H1 (cell line): Measurements from ENCODE around the gene DOCK1. TPM values are rescaled to one million over a fixed set of nuclear protein-coding genes. Genes with fewer than 3 reads are reported as not detected.

Experiments
- CTCF ChIA-PET: fragments of 300-600 bp; sonication (Branson Sonifier 250); formaldehyde crosslinking; loops from one replicate; lab custom pipeline; 2021; ENCODE audit not compliant: partially characterized antibody; lab: Charles Lee
- POLR2A ChIA-PET: fragments of 300-600 bp; sonication (Branson Sonifier 250); formaldehyde crosslinking; loops from one replicate; lab custom pipeline; 2021; ENCODE audit warnings: inconsistent platforms; ENCODE audit not compliant: partially characterized antibody; lab: Charles Lee
- DNase-seq, 2 experiments: peaks; one replicate each; pipeline versions ENCODE4 v3.0.0 to v3.0.0-alpha.2; 2010 to 2022; ENCODE audit warnings: low spot score in 2 of 2, low read depth in 1 of 2, mixed read lengths in 1 of 2
- FAIRE-seq: peaks from 2 replicates; lab custom pipeline; 2011; peaks lifted over from hg19 to GRCh38; lab: Jason Lieb, UNC
- H2AFZ ChIP-seq: 2 replicates; pipeline ENCODE4 v1.8.1; 2012; ENCODE audit warnings: low read length, inconsistent platforms
- H2AK5ac ChIP-seq: 2 replicates; pipeline ENCODE4 v1.6.1; 2013; ENCODE audit warnings: low read depth, low read length
- H2BK120ac ChIP-seq: replicated peaks from 2 replicates; pipeline ENCODE3; 2013; ENCODE audit warnings: low read depth, low read length, inconsistent platforms
- H2BK12ac ChIP-seq: 2 replicates; pipeline ENCODE4 v1.6.1; 2013; ENCODE audit warnings: low read depth, low read length
- H2BK15ac ChIP-seq: 2 replicates; pipeline ENCODE4 v1.6.1; 2013; ENCODE audit warnings: low read length
- H2BK20ac ChIP-seq: 2 replicates; pipeline ENCODE4 v1.6.1; 2013; ENCODE audit warnings: low read length
- H2BK5ac ChIP-seq: 2 replicates; pipeline ENCODE4 v1.6.1; 2013; ENCODE audit warnings: low read depth, low read length
- H3K14ac ChIP-seq: 2 replicates; pipeline ENCODE4 v1.6.1; 2013; ENCODE audit warnings: inconsistent platforms; ENCODE audit not compliant: insufficient read length
- H3K18ac ChIP-seq: 2 replicates; pipeline ENCODE4 v1.6.1; 2013; ENCODE audit warnings: low read length; ENCODE audit errors: extremely low read depth
- H3K23ac ChIP-seq: 2 replicates; pipeline ENCODE4 v1.6.1; 2013; ENCODE audit warnings: inconsistent platforms; ENCODE audit not compliant: insufficient read length
- H3K23me2 ChIP-seq: 2 replicates; pipeline ENCODE4 v1.6.1; 2013; ENCODE audit warnings: low read depth, low read length
- H3K27ac ChIP-seq: 2 replicates; pipeline ENCODE4 v1.6.1; 2011; ENCODE audit warnings: low read depth, low read length, inconsistent platforms
- H3K27me3 ChIP-seq, 4 experiments: replicated peaks in 1 of 4; 1 replicate in 1 of 4; 2 replicates in 3 of 4; pipeline versions ENCODE4 v1.6.1 to v1.8.1; 2011 to 2013; ENCODE audit warnings: low read length in 3 of 4, mild to moderate bottlenecking in 3 of 4, inconsistent platforms in 2 of 4, mixed read lengths in 2 of 4, moderate library complexity in 1 of 4; ENCODE audit not compliant: control insufficient read depth in 3 of 4, insufficient read depth in 3 of 4; ENCODE audit errors: extremely low read depth in 1 of 4
- H3K36me3 ChIP-seq, 4 experiments: 2 replicates each; pipeline versions ENCODE4 v1.6.1 to v1.8.1; 2011 to 2013; ENCODE audit warnings: mild to moderate bottlenecking in 4 of 4, low read length in 3 of 4, moderate library complexity in 2 of 4, control low read depth in 1 of 4, inconsistent platforms in 1 of 4; ENCODE audit not compliant: insufficient read depth in 4 of 4, control insufficient read depth in 2 of 4
- H3K4ac ChIP-seq: replicated peaks from 2 replicates; pipeline ENCODE3; 2013; ENCODE audit warnings: low read length, low read depth, mixed read lengths, inconsistent platforms; ENCODE audit not compliant: insufficient read length
- H3K4me1 ChIP-seq, 4 experiments: replicated peaks in 1 of 4; 1 replicate in 1 of 4; 2 replicates in 3 of 4; pipeline versions ENCODE4 v1.6.1 to v1.8.1; 2011 to 2013; ENCODE audit warnings: low read length in 3 of 4, inconsistent platforms in 2 of 4, mixed read lengths in 1 of 4; ENCODE audit not compliant: insufficient read depth in 4 of 4, control insufficient read depth in 3 of 4
- H3K4me2 ChIP-seq, 2 experiments: 2 replicates each; pipeline versions ENCODE4 v1.6.1 to v1.8.1; 2011 to 2013; ENCODE audit warnings: low read depth in 2 of 2, low read length in 2 of 2, control low read depth in 1 of 2, inconsistent platforms in 1 of 2, mild to moderate bottlenecking in 1 of 2; ENCODE audit not compliant: insufficient read depth in 1 of 2
- H3K4me3 ChIP-seq, 4 experiments: fragments of 200-600, 300-600 bp in 1 of 4; sonication (generic), shearing (Covaris generic), sonication (Bioruptor Twin) in 1 of 4; 2 replicates each; pipeline versions ENCODE4 v1.5.1 to v1.8.1; 2011 to 2016; ENCODE audit warnings: low read length in 4 of 4, low read depth in 3 of 4, control low read depth in 2 of 4, inconsistent platforms in 2 of 4, mild to moderate bottlenecking in 2 of 4, mixed read lengths in 1 of 4, moderate library complexity in 1 of 4; ENCODE audit not compliant: insufficient read depth in 2 of 4; ENCODE audit errors: extremely low read depth in 1 of 4
- H3K56ac ChIP-seq: replicated peaks from 2 replicates; pipeline ENCODE3; 2013; ENCODE audit warnings: low read depth, mild to moderate bottlenecking, mixed read lengths, low read length, inconsistent platforms; ENCODE audit not compliant: insufficient read length
- H3K79me1 ChIP-seq: 2 replicates; pipeline ENCODE4 v1.6.1; 2013; ENCODE audit warnings: low read depth, low read length, control low read depth
- H3K79me2 ChIP-seq, 2 experiments: 2 replicates each; pipeline versions ENCODE4 v1.6.1 to v1.8.1; 2012 to 2013; ENCODE audit warnings: low read length in 2 of 2, mild to moderate bottlenecking in 2 of 2, inconsistent platforms in 1 of 2; ENCODE audit not compliant: insufficient read depth in 2 of 2, control insufficient read depth in 1 of 2
- H3K9ac ChIP-seq, 4 experiments: replicated peaks in 1 of 4; 1 replicate in 1 of 4; 2 replicates in 3 of 4; pipeline versions ENCODE4 v1.6.1 to v1.8.1; 2011 to 2013; ENCODE audit warnings: low read depth in 3 of 4, low read length in 3 of 4, control low read depth in 2 of 4, mild to moderate bottlenecking in 2 of 4, moderate library complexity in 2 of 4, inconsistent platforms in 1 of 4; ENCODE audit errors: extremely low read depth in 1 of 4
- H3K9me3 ChIP-seq, 2 experiments: 2 replicates each; pipeline versions ENCODE4 v1.6.1 to v1.8.1; 2012 to 2013; ENCODE audit warnings: mild to moderate bottlenecking in 2 of 2, moderate library complexity in 2 of 2, control low read depth in 1 of 2, inconsistent platforms in 1 of 2, low read depth in 1 of 2, low read length in 1 of 2, mixed read lengths in 1 of 2; ENCODE audit not compliant: insufficient read depth in 2 of 2
- H4K20me1 ChIP-seq, 2 experiments: replicated peaks in 1 of 2; 2 replicates each; pipeline versions ENCODE3 to v1.8.1; 2011 to 2013; ENCODE audit warnings: inconsistent platforms in 2 of 2, low read length in 2 of 2, mild to moderate bottlenecking in 1 of 2; ENCODE audit not compliant: insufficient read depth in 2 of 2, control insufficient read depth in 1 of 2
- H4K5ac ChIP-seq: 2 replicates; pipeline ENCODE4 v1.6.1; 2013; ENCODE audit warnings: low read length, low read depth, mixed read lengths, inconsistent platforms; ENCODE audit not compliant: insufficient read length
- H4K8ac ChIP-seq: 2 replicates; pipeline ENCODE4 v1.8.0; 2013; ENCODE audit warnings: mild to moderate bottlenecking, moderate library complexity, low read length, inconsistent platforms; ENCODE audit not compliant: insufficient read depth; ENCODE audit errors: extremely low read depth
- H4K91ac ChIP-seq: replicated peaks from 2 replicates; pipeline ENCODE3; 2013; ENCODE audit warnings: low read length, mixed read lengths, inconsistent platforms; ENCODE audit not compliant: insufficient read length
- CBX5 ChIP-seq: fragments of 300-800, 300-1000 bp; sonication (generic); IDR thresholded peaks from 2 replicates; pipeline ENCODE4 v1.7.1; 2016; ENCODE audit warnings: antibody characterized with exemption, low read length, low read depth
- CTBP2 ChIP-seq: IDR thresholded peaks from 2 replicates; pipeline ENCODE4 v1.7.0; 2011; ENCODE audit warnings: borderline replicate concordance, mild to moderate bottlenecking, moderate library complexity, mixed read lengths, low read length; ENCODE audit not compliant: insufficient read depth, insufficient read length
- EGR1 ChIP-seq: IDR thresholded peaks from 2 replicates; pipeline ENCODE4 v1.6.1; 2011; ENCODE audit warnings: low read depth, low read length, borderline replicate concordance
- GTF2F1 ChIP-seq: IDR thresholded peaks from 2 replicates; pipeline ENCODE4 v1.6.1; 2012; ENCODE audit warnings: low read depth, low read length, improper control_type of control experiment, borderline replicate concordance
- JUND ChIP-seq: IDR thresholded peaks from 2 replicates; pipeline ENCODE4 v1.6.1; 2011; ENCODE audit warnings: mild to moderate bottlenecking, improper control_type of control experiment, low read length
- KDM5A ChIP-seq: fragments of 200-600 bp; IDR thresholded peaks from 2 replicates; pipeline ENCODE4 v1.7.1; 2012; ENCODE audit warnings: mild to moderate bottlenecking, low read length, inconsistent platforms, mixed read lengths
- NRF1 ChIP-seq: IDR thresholded peaks from 2 replicates; pipeline ENCODE4 v1.6.1; 2011; ENCODE audit warnings: mild to moderate bottlenecking, low read depth, low read length, improper control_type of control experiment
- POLR2AphosphoS5 ChIP-seq: IDR thresholded peaks from 2 replicates; pipeline ENCODE4 v1.6.1; 2011; ENCODE audit warnings: low read depth, low read length
- RAD21 ChIP-seq, 2 experiments: IDR thresholded peaks in 1 of 2; conservative IDR thresholded peaks in 1 of 2; 2 replicates each; pipeline ENCODE4 v1.6.1; 2011; ENCODE audit warnings: low read depth in 2 of 2, low read length in 2 of 2, improper control_type of control experiment in 1 of 2, inconsistent platforms in 1 of 2, mild to moderate bottlenecking in 1 of 2, moderate library complexity in 1 of 2
- RNF2 ChIP-seq: fragments of 200-900, 300-1000 bp; sonication (generic); IDR thresholded peaks from 2 replicates; pipeline ENCODE4 v1.7.1; 2016; ENCODE audit warnings: borderline replicate concordance, low read depth, mild to moderate bottlenecking, antibody characterized with exemption, low read length; ENCODE audit not compliant: poor library complexity, severe bottlenecking; ENCODE audit errors: missing control alignments
- RXRA ChIP-seq: IDR thresholded peaks from 2 replicates; pipeline ENCODE4 v1.6.1; 2011; ENCODE audit warnings: low read depth, mild to moderate bottlenecking, low read length, moderate library complexity; ENCODE audit not compliant: insufficient read depth
- SIRT6 ChIP-seq: IDR thresholded peaks from one replicate; pipeline ENCODE4 v1.7.1; 2012; ENCODE audit warnings: low read length, inconsistent platforms
- SIX5 ChIP-seq: IDR thresholded peaks from 2 replicates; pipeline ENCODE4 v1.6.1; 2011; ENCODE audit warnings: mild to moderate bottlenecking, low read depth, low read length
- WGBS, 2 experiments: shearing (Covaris generic) in 1 of 2; methylation state at CpG; one replicate each; pipeline versions ENCODE4 v1.1.6 to v1.1.7; 2013 to 2015; ENCODE audit warnings: low lambda C conversion rate in 2 of 2, mixed read lengths in 2 of 2, inconsistent platforms in 1 of 2, low coverage in 1 of 2, missing lambda C conversion rate in 1 of 2; ENCODE audit not compliant: insufficient replicate concordance in 2 of 2, insufficient coverage in 1 of 2, insufficient read length in 1 of 2; ENCODE audit errors: extremely low coverage in 1 of 2, missing lambda C conversion rate in 1 of 2; 5-methylcytosine and 5-hydroxymethylcytosine counted together
- polyA plus RNA-seq, 7 experiments: library from polyadenylated mRNA; depleted of rRNA in 3 of 7; stranded (reverse) in 5 of 7; unstranded in 2 of 7; fragments of >200 nt in 5 of 7; fragments of 200-250 nt in 2 of 7; gene quantifications; 1 replicate in 5 of 7; 2 replicates in 1 of 7; 4 replicates in 1 of 7; pipeline versions ENCODE4 v1.2.1 to v1.2.3, GENCODE V29; 2011 to 2013; ENCODE audit warnings: missing spikeins in 2 of 7, mixed read lengths in 2 of 7
- total RNA-seq: library from RNA; stranded (reverse); fragmentation: NEBNext Ultra II Directional; extraction: Animal tissue kit (Norgen Biotek cat#: 25700); gene quantifications from 2 replicates; pipeline ENCODE4 v1.2.1, GENCODE V29; 2021
- TF ChIP-seq, protein P1 (sequence below): IDR thresholded peaks from 2 replicates; pipeline ENCODE4 v1.6.1; 2011; ENCODE audit warnings: low read depth, mild to moderate bottlenecking, low read length; ENCODE audit not compliant: insufficient read depth

DOCK1 gene
- total and polyA plus RNA-seq, 2 of the 8 experiments (the other 6 are each of a cell fraction or from before 2014, with no cell fraction given) = 11.6 to 53.0 TPM

GRCh38 chr10:127450644-127451043 lies 545.4 kb downstream of the DOCK1 start:
- no peak overlapping the region for H3K4ac ChIP-seq
- no peak overlapping the region for H4K91ac ChIP-seq
- H2BK120ac ChIP-seq = no peak overlapping the region
- no peaks in the 10 kb centered on the region for H3K79me2 ChIP-seq
- TF ChIP-seq RNF2 (no peak), EGR1 (no peak), KDM5A (no peak), JUND (no peak), GTF2F1 (no peak), POLR2AphosphoS5 (no peak), CTBP2 (no peak), SIX5 (no peak), NRF1 (no peak), RAD21 (IDR thresholded peaks at IDR 0.05 in 1 of 2, conservative IDR thresholded peaks at IDR 0.05 in 1 of 2; ENCODE audit: low read depth in 2 of 2, low read length in 2 of 2) (no peak), RXRA (no peak), CBX5 (no peak), SIRT6 (no peak)
- TF ChIP-seq, protein P1, sequence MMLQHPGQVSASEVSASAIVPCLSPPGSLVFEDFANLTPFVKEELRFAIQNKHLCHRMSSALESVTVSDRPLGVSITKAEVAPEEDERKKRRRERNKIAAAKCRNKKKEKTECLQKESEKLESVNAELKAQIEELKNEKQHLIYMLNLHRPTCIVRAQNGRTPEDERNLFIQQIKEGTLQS = no peak
- no peak overlapping the region for H4K8ac ChIP-seq
- FAIRE-seq (no peak), DNase-seq (no peak)
- POLR2A ChIA-PET = interaction anchor here (1.4 kb wide), 1 partner anchor 8 kb away, joined by 3 read pairs; no protein-coding TSS in a partner anchor
- no peak overlapping the region for H3K56ac ChIP-seq
- no peak overlapping the region for H2BK15ac ChIP-seq
- no peak overlapping the region for H2AFZ ChIP-seq
- WGBS, 2 experiments = 90% methylated on average over 4 of the region's 4 CpGs; no CpG with 5 or more reads in 1 of the 2 experiments
- H2BK12ac ChIP-seq = no peak overlapping the region
- H3K9ac ChIP-seq = no peak overlapping the region
- H3K23ac ChIP-seq = no peak overlapping the region
- no peak overlapping the region for H2AK5ac ChIP-seq
- H3K79me1 ChIP-seq = no peaks in the 10 kb centered on the region
- no peaks in the 10 kb centered on the region for H3K27me3 ChIP-seq
- no peak overlapping the region for H2BK5ac ChIP-seq
- no peak overlapping the region for H2BK20ac ChIP-seq
- peaks cover 0 to 6% (median 0%) of the 10 kb centered on the region in 4 experiments; a peak in 1 of 7 replicates for H3K4me1 ChIP-seq
- H3K9me3 ChIP-seq = no peaks in the 10 kb centered on the region
- H3K18ac ChIP-seq = no peak overlapping the region
- no peak overlapping the region for H3K27ac ChIP-seq
- H3K4me3 ChIP-seq = no peak overlapping the region
- H3K36me3 ChIP-seq = no peaks in the 10 kb centered on the region; a peak in 2 of 8 replicates
- H4K20me1 ChIP-seq = no peaks in the 10 kb centered on the region
- no peak overlapping the region for H4K5ac ChIP-seq
- no peak overlapping the region for H3K4me2 ChIP-seq
- H3K23me2 ChIP-seq = no peaks in the 10 kb centered on the region
- no peak overlapping the region for H3K14ac ChIP-seq
- CTCF ChIA-PET = no interaction called here
